Heart left ventricle (tissue), 16 donors: Measurements from ENCODE around the gene ADAMTS3. TPM values are rescaled to one million over a fixed set of nuclear protein-coding genes. Genes with fewer than 3 reads are reported as not detected.
"Not testable (repeated sequence)": the region's sequence is repeated elsewhere in the genome, so short reads cannot be mapped to it uniquely, and the experiment has no call there.

ENCODE experiments used
- ATAC-seq, 4 donors: fragments of 200-7000 bp; cut with Tn5 transposase; one replicate each; pipeline ENCODE4 v1.9.1; 2020 to 2022; ENCODE audit warnings: moderate library complexity in 4 of 4, mild to moderate bottlenecking in 3 of 4, moderate number of reproducible peaks in 1 of 4
- DNase-seq, 5 donors: peaks; one replicate each; pipeline ENCODE4 v3.0.0-alpha.2; 2020
- H3K27ac ChIP-seq, 12 donors: fragments of 200-600 bp; sonication (generic) in 4 of 12; one replicate each; pipeline versions ENCODE4 v1.5.0 to v1.8.0; 2016 to 2022; ENCODE audit warnings: mild to moderate bottlenecking in 2 of 12
- H3K27me3 ChIP-seq, 9 donors: fragments of 200-600 bp; sonication (generic) in 2 of 9; one replicate each; pipeline versions ENCODE4 v1.5.1 to v1.8.0; 2016 to 2022; ENCODE audit warnings: mild to moderate bottlenecking in 3 of 9
- H3K36me3 ChIP-seq, 9 donors: fragments of 200-600 bp; sonication (generic) in 2 of 9; one replicate each; pipeline versions ENCODE4 v1.5.0 to v1.8.0; 2018 to 2022; ENCODE audit warnings: mild to moderate bottlenecking in 2 of 9
- H3K4me1 ChIP-seq, 12 donors: fragments of 200-600 bp; sonication (generic) in 4 of 12; one replicate each; pipeline versions ENCODE4 v1.5.0 to v1.8.0; 2016 to 2022; ENCODE audit warnings: mild to moderate bottlenecking in 3 of 12
- H3K4me3 ChIP-seq, 12 donors: fragments of 200-600 bp; sonication (generic) in 4 of 12; one replicate each; pipeline versions ENCODE4 v1.5.0 to v1.8.0; 2017 to 2022; ENCODE audit warnings: mild to moderate bottlenecking in 9 of 12, moderate library complexity in 4 of 12
- H3K9me3 ChIP-seq, 12 donors: fragments of 200-600 bp; sonication (generic) in 4 of 12; one replicate each; pipeline versions ENCODE4 v1.5.0 to v1.8.0; 2016 to 2022; ENCODE audit warnings: mild to moderate bottlenecking in 1 of 12
- CTCF ChIP-seq, 12 donors: fragments of 200-600 bp; sonication (generic) in 4 of 12; IDR thresholded peaks; one replicate each; pipeline versions ENCODE4 v1.5.0 to v1.8.0; 2018 to 2022; ENCODE audit warnings: antibody characterized with exemption in 12 of 12, mild to moderate bottlenecking in 5 of 12
- POLR2A ChIP-seq, 2 donors: fragments of 450-650 bp; IDR thresholded peaks; one replicate each; pipeline ENCODE4 v1.6.1; 2017; ENCODE audit warnings: antibody characterized with exemption in 2 of 2, mild to moderate bottlenecking in 2 of 2, moderate library complexity in 2 of 2
- WGBS, 4 donors: extraction: QIAGEN DNeasy Blood & Tissue Kit in 2 of 4; methylation state at CpG; one replicate each; pipeline versions ENCODE4 v1.1.5 to v1.1.7; 2013 to 2018; 5-methylcytosine and 5-hydroxymethylcytosine counted together
- intact Hi-C, 10 donors: fragments of 100-400 bp; cut with DNase I; formaldehyde crosslinking; loops; one replicate each; pipeline versions ENCODE4 v1.11.1 to v1.14.2; 2022
- polyA plus RNA-seq, 2 donors: library from polyadenylated mRNA; stranded (reverse); fragments of 200-250 nt; gene quantifications; one replicate each; pipeline ENCODE4 v1.2.3, GENCODE V29; 2013
- total RNA-seq, 9 donors: library from RNA; depleted of rRNA in 2 of 9; stranded (reverse); fragments of >200 nt in 2 of 9; fragmentation: NEBNext Ultra II Directional in 3 of 9; extraction: Animal tissue kit (Norgen Biotek cat#: 25700) in 3 of 9; gene quantifications; one replicate each; pipeline versions ENCODE4 v1.1.0 to v1.2.4, GENCODE V29; 2016 to 2023
- donor health status: ischemic (EF 13 %, LVEDD 7.1; RV severe dilation, severe dysfunction).
- donor health status: healthy with polysubstance abuse.
- donor health status: DM: no; HTN: yes; CAD: no.
- donor health status: DM: no; HTN: no; CAD: no.
- donor health status: ischemic (EF 25% LVEDD 6.9; RV normal size, moderate dysfunction).
- donor health status: ischemic (EF 25% LVEDD 5.7; RV mildly dilated, moderate dysfunction).
- donor health status: healthy.
- donor health status: DM: yes; HTN: yes; CAD: no.
- donor health status: ischemic (EF 35%, LVEDD 5.7; RV mildly dilated, moderate dysfunction).
- donor health status: nonischemic (EF 11% LVEDD 7.7; RV severe dilation, severe dysfunction).
- donor health status: DM: yes; HTN: yes; CAD: no.
- donor health status: PGD.
- donor health status: ischemic (EF 29% LVEDD 5.4; RV normal size, mild dysfunction).
- donor health status: nonischemic (EF 23%, LVEDD 6.1; RV moderate dilation, normal function).

ADAMTS3 gene
- total and polyA plus RNA-seq, 11 donors: 0.08 to 3.3 (median 0.42) TPM; not detected in 1

DNA sequence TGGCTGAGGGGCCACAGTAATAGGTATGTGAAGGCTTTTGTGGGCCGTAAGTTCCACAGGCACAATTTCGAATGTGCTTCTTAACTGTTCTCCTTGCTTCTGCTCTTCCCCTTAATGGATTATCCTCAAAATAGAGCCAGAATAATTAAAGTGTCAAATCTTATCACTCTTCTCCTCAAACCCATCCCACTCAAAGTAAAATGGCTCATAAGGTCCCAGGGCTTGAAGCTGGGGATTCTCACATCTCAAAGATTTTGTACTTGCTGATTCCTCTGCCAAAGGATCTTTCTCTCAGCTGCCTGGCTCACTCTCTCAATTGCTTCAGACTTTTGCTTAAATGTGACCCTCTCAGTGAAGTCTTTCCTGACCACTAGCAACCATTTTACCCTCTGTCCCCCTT, 16.6 kb downstream of the ADAMTS3 start:
- 94 to 98% (median 96%) methylated on average over 2 of the region's 2 CpGs for WGBS, 4 donors
- Histone ChIP-seq H3K27ac (no peak overlapping the region), H3K9me3 (no peaks in the 10 kb centered on the region), H3K36me3 (no peaks in the 10 kb centered on the region), H3K4me1 (no peaks in the 10 kb centered on the region), H3K27me3 (no peaks in the 10 kb centered on the region), H3K4me3 (no peak overlapping the region)
- ATAC-seq (no peak), DNase-seq (no peak)
- TF ChIP-seq CTCF (IDR thresholded peaks at IDR 0.05) (no peak), POLR2A (IDR thresholded peaks at IDR 0.05) (no peak)
- intact Hi-C loops: no loop called here

DNA sequence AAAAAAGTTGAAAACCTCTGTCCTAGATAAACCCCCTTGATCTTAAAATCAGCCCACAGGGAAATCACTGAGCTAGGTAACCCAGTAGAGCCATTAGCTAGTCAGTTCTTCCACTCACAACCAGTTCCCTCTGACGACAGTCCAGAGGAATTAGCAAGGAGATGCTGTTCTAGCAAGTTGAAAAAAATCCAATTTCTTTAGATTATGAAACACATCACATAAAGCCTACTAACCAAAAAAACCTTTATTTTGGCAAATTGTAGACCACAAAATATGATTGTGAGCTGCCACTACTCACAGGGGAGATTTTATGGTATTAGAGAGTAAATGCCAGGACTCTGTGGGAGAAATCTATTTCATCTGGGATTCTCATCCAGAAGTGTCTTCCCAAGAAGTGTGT, 22.6 kb downstream of the ADAMTS3 start:
- TF ChIP-seq CTCF (IDR thresholded peaks at IDR 0.05): no peak
- no peak for TF ChIP-seq POLR2A (IDR thresholded peaks at IDR 0.05)
- intact Hi-C loops: no loop called here
- 91 to 97% (median 93%) methylated on average over 1 of the region's 1 CpG for WGBS, 4 donors

GRCh38 chr4:72540694-72541093, 28.3 kb downstream of the ADAMTS3 start:
- WGBS, 4 donors: 63 to 76% (median 69%) methylated on average over 1 of the region's 1 CpG; no CpG with 5 or more reads in 1 of the 4 donors
- not testable (repeated sequence) for H3K4me1 ChIP-seq, ATAC-seq

More for the DNA sequence above, 22.6 kb downstream of the ADAMTS3 start:
- H3K27me3 ChIP-seq: no peaks in the 10 kb centered on the region
- H3K36me3 ChIP-seq: no peaks in the 10 kb centered on the region
- DNase-seq: no peak
- H3K4me3 ChIP-seq: no peak overlapping the region
- no peaks in the 10 kb centered on the region for H3K9me3 ChIP-seq
- no peak for ATAC-seq
- H3K4me1 ChIP-seq: no peaks in the 10 kb centered on the region
- H3K27ac ChIP-seq: no peak overlapping the region

DNA sequence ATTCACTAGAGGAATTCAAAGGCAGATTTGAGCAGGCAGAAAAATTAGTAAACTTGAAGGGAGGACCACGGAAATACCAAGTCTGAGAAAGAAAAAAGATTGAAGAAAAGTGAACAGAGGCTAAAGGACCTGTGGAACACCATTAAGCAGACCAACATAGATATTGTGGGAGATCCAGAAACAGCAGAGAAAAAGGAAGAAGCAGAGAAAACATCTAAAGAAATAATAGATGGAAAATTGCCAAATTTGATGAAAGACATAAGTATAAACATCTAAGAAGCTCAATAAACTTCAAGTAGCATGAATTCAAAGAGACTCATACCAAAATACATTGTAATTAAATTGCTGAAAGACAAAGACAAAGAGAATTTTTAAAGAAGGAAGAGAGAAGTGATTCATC, 31.0 kb downstream of the ADAMTS3 start:
- no peak overlapping the region for H3K4me3 ChIP-seq
- no peak for ATAC-seq

More at GRCh38 chr4:72540694-72541093, 28.3 kb downstream of the ADAMTS3 start:
- H3K27ac ChIP-seq, H3K27me3 ChIP-seq, H3K4me3 ChIP-seq, DNase-seq, intact Hi-C loops, H3K36me3 ChIP-seq: not testable (repeated sequence)
- H3K9me3 ChIP-seq: peaks cover 0 to 13% (median 3%) of the 10 kb centered on the region in 12 donors

More for the DNA sequence above, 31.0 kb downstream of the ADAMTS3 start:
- DNase-seq: no peak
- intact Hi-C loops: no loop called here
- Histone ChIP-seq H3K4me1 (no peaks in the 10 kb centered on the region), H3K36me3 (no peaks in the 10 kb centered on the region), H3K9me3 (peaks cover 0 to 13% (median 3%) of the 10 kb centered on the region in 12 donors), H3K27me3 (no peaks in the 10 kb centered on the region), H3K27ac (no peak overlapping the region)
- TF ChIP-seq CTCF (IDR thresholded peaks at IDR 0.05) (no peak), POLR2A (IDR thresholded peaks at IDR 0.05) (no peak)
- 85 to 92% (median 88%) methylated on average over 1 of the region's 1 CpG for WGBS, 4 donors
